Astrocyte of the hippocampus (primary cell): Measurements from ENCODE around the gene PER1.

Source experiments
- DNase-seq: peaks from one replicate; pipeline ENCODE4 v3.0.0; 2011; ENCODE audit warnings: low read depth, low spot score

Gene PER1

DNA sequence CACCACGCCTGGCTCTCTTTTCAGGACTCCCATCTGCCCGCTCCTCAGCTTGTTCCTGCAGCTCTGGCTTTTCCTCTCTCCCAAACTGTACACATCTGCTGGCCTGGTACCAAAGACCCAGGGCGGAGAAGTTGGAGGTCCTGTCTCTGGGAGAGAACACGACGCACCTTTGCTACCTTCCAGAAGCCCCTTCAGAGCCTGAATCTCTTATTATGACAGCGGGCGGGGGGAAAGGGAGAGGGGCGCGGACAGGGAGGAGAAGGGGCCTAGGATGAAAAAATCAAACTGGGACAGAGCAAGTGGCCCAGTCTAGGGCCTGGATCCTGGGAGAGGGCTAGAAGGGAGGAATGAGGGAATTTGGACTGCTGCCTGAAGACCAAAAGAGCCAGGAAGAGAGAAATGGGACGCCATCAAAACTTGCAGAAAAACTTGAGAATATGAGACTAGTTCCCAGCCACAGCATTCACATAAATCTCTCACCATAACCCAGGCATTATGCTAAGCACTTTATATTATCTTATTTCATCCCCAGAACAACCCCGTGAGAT lies 2.5 kb upstream of the PER1 start:
- no peak for DNase-seq

DNA sequence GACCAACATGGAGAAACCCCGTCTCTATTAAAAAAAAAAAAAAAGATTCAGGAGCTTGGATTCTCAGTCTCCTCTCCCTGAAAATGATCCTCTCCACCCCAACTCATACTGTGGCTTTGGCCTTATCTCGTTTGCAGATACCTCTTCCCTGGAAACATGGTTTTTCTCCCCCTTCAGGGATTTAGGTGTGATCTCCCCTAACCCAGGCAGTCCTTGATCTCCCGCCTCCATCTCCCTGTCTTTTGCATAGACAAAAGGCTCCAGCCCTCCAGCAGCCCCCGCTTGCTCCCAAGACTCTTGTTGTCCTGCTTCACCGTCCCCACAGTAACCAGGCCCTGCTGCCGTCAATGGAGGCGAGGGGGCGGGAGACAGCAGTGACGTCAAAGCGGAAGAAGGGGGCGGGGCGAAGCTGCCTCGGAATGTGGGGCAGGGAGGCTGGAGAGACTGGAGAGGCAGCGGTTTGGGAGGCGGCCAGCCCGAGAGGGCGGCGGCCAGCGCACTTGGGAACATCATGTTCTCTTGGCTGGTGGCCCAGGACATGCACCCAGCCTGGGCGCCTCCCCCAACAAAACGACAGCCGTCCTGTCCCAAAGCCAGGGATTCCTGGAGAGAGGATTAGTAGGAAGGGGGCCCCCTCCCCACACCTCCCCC lies 1.9 kb upstream of the PER1 start:
- peak; percentile 100 for DNase-seq

DNA sequence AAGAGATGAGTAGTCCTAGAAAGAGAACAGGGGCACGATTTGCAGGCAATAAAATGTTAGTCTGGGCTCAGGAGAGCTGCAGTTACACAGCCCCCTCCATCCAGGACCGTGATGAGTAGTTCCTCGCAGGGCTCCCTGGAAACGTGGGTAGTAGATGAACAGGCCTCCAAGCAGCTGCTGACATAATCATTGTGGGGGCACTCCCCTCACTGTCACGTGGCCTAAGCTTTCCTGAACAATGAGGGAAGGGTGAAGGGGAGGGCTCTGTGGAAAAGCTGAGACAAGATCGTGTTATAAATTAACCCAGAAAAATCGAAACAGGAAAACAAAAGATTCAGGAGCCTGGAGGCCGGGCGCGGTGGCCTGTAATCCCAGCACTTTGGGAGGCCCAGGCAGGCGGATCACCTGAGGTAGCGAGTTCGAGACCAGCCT lies 1.3 kb upstream of the PER1 start:
- peak; percentile 94 for DNase-seq

DNA sequence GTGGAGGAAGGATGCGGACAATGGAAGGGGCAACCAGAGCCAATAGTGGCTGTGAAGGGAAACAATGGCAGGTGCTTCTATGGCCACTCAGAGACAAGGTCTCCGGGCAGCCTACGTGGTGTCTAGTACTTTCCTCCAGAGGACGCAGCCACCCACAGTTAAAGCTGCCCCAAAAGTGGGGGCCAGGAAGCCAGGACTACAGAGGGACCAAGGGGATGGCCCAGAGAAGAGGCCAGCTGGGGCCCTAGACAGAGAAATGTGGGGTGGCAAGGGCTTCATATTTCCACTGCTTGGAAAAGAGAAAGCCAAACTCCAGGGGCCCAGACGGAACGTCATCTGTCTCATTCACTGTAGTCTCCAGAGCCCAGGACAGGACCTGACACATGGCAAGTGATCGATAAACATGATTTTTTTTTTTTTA lies 837 bp upstream of the PER1 start:
- DNase-seq: no peak

DNA sequence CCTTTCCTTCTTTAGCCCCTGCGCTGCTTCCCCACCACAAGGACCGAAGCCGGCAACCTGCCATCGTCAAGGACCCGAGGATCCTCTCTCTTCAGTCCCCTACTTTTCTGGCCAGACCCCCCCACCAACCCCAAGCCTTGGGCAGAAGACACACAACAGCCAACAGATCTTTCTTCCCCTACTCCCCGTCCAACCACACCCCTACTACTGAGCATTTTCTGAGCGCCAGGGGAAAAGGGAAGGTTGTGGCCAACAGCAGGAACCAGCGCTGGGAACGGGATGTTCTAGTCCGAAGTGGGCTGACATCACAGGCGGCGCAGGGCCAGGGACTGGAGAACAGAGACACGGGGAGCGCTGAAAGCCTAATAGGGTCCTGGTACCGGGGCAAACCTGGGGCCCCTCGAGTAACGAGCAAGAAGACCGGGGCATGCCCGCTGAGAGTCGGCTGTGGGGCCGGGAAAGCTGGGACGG lies 528 bp downstream of the PER1 start:
- peak; percentile 85 for DNase-seq

DNA sequence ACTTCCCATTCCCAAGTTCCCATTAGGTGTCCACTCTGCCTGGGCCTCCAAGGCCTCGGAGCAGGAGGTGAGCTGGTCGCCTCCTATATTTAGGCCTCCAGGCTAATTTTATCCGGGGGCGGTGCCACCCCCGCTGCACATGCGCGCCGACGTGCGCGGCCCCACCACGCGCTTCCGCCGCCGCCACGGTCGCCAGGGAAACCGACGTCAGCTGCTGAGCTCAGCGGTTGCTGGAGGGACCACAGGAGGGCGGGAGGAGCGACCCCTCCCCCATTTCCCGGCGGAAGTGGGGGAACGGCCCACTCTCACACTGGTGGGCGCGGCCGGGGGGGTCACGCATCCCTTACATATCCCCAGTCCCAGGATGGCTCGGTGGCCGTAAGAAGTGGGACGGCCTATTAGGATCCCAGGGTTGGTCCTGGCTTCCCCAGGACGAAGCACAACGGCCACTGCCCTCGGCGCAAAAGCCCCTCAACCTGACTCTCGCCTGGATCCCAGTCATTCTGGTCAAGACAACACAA lies 1.0 kb downstream of the PER1 start:
- peak; percentile 97 for DNase-seq

DNA sequence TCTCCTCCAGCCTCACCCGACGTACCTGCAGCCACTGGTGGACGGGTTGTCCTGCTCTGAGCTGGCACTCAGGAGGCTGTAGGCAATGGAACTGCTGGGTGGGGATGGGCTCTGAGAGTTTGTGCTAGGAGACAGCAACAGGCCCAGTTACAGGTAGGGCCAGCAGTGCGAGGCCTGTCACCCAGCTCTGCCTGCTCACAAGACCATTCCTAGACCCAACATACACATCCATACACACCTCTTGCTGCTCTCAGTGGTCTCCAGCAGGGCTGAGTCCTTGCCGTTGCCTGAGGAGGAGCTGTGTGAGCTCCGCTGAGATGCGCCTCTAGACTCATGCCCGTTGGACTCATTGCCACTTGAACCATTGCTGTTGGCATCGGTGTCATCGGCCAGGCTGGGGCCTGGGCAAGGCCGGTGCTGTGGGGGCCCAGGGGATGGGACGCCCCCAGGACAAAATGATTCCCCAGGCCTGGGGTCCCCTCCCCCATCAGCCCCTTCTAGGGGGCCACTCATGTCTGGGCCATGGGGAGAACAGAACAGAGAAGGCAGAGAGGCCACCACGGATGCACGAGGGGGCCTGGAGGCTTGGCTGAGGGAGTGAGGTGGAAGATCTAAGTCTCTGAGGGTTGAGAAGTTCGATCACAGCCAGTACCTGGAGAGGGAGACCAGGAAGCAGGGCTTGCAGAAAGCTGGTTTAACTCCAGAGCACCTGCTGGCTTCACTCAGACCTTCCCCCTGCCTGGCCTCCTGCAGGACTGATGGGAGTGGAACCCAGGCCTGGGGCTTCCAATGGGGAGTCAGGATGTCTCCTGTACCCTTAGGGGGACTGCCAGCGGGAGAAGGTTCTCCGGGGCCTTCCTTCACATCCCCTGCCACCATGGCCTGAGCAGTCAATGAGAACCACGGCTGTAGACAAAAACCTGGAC lies 1.7 kb downstream of the PER1 start:
- DNase-seq: no peak

DNA sequence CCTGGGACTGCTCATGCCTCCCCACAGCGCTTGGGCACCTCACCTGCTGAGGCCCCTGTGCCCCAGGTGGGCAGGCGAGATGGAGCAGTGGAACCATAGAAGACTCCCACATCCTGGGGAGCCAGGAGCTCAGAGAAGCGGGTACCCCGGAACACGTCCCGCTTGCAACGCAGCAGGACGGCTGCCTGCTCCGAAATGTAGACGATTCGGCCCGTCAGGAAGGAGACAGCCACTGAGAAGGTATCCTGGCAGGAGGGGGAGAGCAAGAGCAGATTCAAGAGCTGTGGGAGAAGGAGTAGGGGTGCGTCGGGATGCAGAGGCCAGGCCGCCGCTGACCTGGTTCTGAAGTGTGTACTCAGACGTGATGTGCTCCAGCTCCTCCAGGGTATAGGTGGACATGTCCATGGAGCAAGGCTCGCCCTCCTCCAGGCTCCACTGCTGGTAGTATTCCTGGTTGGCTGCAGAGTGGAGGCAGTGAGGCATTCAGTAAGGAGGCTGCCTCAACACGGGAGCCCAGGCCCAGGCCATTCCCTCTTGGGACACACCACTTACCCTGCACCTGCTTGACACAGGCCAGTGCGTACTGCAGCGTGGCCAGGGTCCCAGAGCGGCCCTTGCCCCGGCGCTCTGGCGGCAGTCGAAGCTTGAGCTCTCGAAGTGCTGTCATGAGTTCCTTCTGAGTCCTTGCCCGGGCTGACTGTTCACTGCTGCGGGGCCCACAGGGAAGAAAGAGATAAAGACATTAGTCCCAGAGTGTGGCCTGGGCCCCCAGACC lies 2.6 kb downstream of the PER1 start:
- no peak for DNase-seq

DNA sequence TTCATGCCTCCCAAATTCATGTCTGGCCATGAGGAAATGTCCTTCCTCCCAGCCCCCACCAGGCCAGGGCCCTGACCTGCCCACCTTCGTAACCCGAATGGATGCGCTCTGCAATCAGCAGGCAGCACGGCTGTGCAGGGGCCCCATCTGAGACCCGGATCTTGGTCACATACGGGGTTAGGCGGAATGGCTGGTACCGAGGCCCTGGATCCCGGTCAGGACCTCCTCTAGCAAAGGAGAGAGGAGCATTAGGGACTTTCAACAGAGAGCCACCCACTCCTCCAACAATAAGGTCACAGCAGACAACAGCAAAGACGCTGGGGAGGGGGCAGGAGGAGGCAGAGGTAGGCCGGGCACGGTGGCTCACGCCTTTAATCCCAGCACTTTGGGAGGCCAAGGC lies 3.6 kb downstream of the PER1 start:
- no peak for DNase-seq

DNA sequence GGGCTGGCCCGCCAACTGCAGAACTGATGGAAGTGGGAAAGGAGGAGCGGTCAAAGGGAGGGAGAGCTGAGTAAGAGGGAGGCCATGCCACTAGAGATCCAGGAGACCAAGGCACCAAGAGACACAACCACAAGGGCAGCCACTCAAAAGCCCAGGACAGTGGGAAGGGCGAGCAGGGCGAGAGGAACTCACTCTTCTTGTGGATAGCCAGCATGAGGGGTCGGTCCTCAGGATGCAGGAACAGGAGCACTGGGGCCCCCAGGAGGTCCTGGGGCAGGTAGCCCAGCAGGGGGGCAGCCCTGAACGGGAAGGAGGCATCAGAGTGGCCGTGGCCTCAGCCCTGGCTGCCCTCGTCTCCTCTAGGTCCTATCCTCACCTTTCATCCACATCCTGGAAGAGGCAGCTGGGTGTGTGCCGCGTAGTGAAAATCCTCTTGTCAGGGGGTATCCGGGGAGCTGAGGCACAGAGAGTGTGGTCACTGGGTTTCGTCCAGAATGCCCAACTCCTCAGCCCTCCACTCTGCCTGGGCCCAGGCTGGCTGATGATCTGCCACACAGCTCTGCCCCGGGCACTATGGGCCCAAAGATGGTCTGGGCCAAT lies 4.3 kb downstream of the PER1 start:
- DNase-seq: no peak

DNA sequence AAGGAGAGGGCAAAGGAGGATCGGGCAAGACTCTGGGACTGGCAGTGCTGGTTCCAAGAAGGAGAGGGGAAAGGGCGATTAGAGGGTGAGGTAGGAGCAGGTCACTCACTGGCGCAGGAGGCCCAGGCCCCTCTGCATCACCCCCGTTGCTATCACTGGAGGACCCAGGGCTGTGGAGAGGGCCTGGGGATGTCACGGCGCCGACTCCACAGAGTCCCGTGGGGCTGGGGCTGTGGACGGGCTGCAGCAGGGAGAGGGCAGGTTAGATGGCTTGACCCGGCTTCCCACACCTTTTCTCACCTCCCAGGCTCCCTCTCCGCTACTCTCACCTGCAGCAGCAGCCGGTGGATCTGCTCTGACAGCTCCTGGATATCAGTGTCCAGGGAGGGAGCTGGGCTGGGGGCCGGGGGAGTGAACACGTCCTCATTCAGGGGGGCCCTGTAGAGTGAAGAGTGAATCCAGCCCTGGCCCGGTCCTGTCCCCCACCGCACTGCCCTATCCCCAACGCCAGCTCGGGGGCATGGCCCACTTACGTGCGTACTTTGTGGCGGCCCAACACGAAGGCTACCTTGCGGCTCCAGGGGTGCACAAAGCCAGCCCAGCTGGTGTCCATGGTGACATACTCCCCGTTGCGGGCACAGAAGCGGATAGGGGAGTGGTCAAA lies 4.9 kb downstream of the PER1 start:
- DNase-seq: no peak

GRCh38 chr17:8146381-8147140 lies 5.6 kb downstream of the PER1 start:
- DNase-seq: no peak

DNA sequence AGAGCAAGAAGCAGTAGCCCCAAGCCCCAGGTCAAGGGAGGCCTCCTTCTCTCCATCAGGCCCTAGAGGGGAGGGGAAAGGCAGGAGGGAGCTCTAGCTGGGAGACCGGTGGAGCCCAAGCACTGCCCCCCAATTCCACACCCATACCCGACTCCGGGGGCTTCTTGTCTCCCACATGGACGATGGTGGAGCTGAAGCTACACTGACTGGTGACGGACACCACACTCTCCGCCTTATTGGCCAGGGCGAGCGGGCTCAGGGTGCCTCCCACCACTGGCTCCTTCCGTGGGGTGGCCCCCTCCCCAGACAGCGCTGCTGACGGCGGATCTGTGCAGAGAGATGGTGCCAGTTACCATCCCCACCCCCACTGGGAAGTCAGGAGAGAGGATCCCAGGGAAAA lies 6.4 kb downstream of the PER1 start:
- DNase-seq: no peak

DNA sequence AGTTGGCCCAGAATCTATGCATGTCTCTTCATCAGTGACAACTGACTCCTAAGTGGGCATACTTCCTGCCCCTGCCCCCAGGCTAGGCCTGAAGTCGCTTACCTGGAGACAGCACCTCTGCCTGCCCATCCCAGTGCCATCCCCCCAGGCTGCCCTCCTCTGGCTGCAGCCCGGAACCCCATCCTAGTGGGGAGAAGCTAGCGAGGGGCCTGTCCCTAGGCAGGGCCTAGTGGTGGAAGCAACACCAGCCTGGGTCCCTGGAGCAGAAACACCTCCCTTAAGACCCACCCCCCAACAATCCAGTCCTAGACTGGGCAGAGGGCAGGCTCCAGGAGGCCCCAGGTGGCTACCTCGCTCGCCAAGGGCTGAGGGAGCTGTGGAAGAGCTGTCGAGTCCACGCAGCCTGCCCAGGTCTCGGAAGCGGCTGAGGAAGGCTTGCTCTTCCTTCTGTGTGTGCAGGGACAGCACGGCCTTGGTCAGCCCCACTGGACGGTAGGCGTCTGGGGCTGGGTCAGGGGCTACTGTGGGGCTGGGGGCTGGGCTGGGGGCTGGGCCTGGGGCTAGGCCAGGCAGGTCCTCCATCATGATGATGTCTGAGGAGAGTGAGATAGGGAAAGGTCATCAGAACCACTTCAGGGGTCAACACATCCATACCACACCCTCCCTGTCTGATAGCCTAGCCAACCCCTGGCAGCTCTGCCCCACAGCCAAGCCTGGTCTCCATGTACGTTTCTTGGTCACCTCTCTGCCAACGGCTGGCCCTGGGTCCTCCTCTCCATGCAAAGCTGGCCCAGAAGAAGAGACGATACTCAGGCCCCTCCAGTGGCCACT lies 7.6 kb downstream of the PER1 start:
- no peak for DNase-seq

- no peak for DNase-seq
Measured at GRCh38 chr17:8143581-8144400, 8.4 kb downstream of the PER1 start.

DNA sequence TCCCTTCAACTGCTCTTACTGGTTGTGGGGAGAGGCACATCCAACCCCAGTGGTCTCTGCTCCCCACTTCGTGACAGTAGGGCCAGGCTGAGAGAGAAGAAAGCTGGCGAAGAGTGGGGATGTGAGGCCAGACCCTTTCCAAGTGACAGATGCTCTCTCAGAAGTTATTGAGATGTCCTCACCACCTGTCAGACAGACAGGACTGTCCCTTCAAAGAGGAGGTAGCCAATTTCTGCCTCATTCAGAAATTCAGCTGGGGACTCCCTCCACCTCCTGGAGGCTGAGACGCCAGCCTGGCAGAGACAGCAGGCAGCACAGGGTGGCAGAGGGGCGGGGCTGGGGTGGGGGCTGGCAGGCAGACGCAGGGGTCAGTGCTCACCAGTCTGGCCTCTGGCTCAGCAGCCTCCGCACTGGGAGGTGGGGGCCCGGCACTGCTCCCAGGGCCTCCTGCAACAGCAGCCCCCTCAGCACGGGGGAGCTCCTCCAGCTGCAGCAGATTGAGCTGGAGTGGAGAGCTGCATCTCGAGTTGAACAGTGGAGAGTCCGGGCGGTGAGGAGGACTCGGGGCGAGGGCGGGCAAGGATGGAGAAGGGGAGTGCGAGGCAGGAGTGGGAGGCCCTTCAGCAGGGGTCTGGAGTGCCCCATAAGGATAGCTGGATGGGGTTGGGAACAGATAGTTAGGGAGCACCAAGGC lies 9.2 kb downstream of the PER1 start:
- DNase-seq: no peak

GRCh38 chr17:8142158-8142886 lies 9.9 kb downstream of the PER1 start:
- DNase-seq: no peak
